Measurements from ENCODE around the gene CAPRIN2.
A peak's percentile ranks its signal among the peaks of the same experiment; 100 is the strongest.

CAPRIN2 gene

DNA sequence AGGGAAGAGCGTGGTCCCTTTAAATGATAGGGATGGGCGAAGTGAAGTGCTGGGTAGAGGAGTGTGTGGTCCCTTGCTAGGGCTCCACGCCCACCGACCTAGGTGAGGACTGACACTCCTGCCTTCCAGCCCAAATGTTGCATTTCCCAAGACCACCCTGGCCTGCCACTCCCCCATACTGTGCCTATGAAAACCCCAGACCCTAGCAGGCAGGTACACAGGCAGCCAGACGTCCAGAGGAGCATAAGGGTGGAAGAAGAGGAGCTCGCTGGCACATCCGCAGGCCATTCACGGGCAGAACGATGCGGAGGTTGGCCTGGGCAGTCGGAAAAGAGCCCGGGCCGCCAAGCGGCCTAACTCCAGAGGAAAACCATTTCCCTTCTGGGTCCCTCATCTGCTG lies 58.3 kb downstream of the CAPRIN2 start:
- no peak for DNase-seq

DNA sequence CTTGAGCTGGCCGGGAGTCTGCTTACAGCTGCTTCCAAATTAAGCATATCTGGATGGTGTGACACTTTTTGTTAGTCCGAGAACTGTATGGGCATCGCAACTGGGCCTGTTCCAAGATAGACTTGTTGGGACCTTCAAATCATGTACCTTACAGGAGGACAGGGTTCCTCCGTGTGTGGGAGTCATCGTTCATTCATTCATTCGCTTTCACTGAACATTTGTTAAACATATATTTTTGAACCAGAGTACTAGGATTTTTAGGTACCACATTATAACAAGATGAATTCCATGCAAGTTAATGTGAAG lies 58.7 kb downstream of the CAPRIN2 start:
- DNase-seq = no peak

DNA sequence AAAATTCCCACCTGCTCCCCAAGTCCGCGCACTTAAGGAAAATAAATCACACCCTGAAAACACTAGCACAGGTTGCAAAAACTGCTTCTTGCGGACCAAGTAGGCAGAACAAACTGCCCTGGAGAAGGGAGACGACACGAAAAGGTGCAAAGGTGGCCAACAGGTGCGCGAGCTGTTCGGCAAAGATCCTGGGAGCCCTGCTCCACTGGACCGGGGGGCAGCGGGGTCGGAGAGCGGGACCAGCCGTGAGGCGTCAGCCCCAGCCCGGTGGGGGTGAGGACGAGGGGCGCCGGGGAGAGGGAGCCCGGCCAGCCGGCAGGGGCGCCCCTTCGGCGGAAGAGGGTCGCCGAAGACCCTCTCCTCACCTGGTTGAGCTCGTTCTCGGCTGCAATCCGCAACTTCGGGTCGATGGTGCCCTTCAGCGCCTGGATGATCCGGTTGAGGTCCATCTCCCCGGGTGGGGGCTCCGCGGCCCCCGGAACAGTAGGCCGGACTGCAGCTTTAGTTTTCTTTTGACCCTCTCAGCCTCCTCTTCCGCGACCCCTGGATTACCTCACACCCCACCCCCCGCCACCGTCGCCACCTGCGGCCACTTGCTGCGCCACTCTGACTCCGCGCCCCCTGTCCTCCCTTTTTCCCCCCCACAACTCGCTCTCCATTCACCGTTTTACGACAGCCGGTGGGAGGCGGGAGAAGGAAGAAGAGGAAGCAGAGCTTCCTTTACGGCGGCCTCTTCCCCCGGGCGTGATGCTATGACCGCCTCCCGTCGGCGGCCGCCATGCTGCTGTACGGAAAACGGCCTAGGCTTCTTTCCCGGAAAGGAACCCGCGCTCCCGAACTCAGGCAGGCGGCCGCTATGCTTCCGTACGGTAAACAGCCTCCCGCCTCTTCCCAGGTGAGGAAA lies 59.3 kb downstream of the CAPRIN2 start, which contains the start of gene IPO8:
IPO8 (minus strand) TSS at position 671 of the 904 bp plus-strand sequence; CDS start at position 449, 222 bp downstream.
- DNase-seq = peak; percentile 54

DNA sequence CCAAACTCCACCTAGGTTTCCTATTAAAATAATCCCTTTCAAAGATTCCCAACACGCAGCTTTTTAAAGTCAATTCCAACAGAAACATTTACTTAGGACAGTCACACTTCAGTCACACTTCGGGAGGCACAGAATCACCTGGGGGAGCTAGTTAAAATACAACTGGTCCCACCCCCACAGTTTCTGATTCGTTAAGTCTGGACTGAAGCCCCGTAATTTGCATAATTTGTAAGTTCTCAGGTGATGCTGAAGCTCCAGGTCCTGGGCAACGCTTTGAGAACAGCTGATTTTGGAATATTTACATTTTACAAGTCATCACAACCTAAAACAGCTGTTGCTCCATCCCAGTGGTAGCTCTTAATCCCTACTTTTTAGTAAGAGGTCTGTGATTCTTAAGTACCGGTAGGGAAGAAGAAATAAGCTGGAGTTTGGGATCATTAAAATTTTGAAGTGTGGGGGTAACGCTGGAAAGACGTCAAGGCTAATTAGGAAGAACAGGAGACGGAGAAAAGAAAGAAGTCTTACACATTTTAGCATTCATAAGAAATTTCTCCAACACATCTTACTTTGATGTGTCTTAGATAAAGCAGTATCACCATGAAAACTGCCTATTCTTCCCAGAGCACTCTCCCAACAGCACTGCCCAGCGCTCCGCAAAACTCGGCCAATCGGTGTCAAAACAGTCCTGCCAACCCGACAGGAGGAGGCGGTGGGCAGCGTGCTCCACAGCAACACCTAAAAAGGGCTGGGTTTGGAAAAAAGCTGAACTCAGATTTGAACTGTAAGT lies 60.1 kb downstream of the CAPRIN2 start:
- DNase-seq = no peak

DNA sequence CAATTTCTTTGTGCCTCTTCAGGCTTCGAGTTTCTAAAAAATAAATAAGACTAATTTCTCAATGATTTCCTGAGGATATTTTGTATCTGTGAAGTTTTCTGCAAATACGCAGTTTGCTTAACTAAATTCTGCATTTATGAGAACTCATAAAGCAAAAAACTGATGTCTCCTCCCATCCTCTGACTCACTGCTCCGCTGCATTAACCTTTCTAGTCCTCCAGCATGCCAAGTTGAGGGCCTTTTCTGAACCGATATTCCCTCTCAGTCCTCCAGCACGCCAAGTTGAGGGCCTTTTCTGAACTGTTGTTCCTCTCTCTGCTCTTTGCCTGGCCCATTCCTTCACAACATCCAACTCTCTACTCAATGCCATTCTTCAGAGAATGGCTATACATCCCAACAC lies 62.3 kb downstream of the CAPRIN2 start:
- no peak for DNase-seq

DNA sequence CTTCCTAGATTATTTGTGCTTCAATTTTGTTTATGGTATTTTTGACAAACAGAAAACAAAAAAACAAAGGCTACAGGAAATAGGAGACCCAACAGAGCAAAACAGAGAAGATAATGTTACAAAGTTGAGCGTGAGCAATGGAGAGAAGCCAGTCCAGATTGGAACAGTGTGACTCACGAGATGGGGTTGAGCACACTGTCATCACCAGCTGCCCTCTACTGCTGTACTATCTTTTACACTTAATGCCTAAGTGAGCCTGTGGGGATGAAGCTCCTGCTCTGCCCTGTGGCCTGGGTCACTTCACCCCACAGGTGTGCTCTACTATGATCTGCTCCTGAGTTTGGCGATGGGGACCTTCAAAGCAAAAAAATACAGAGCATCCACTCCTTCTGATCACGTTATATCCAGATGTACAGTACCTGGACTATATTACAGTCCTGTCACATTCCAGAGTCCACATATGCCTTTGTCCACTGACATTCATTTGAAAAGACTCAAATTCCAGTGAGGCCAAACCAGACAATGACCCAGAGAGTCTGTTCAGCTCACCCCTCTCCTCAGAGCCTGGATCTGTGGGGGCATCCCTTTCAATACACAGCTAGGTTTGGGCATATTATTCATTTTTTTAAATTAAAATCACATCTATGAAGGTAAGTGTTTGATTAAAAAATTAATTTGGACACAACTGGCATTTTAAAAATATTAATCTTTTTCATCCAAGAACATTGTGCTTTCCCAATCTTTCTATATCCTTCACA lies 63.5 kb downstream of the CAPRIN2 start:
- DNase-seq = no peak

DNA sequence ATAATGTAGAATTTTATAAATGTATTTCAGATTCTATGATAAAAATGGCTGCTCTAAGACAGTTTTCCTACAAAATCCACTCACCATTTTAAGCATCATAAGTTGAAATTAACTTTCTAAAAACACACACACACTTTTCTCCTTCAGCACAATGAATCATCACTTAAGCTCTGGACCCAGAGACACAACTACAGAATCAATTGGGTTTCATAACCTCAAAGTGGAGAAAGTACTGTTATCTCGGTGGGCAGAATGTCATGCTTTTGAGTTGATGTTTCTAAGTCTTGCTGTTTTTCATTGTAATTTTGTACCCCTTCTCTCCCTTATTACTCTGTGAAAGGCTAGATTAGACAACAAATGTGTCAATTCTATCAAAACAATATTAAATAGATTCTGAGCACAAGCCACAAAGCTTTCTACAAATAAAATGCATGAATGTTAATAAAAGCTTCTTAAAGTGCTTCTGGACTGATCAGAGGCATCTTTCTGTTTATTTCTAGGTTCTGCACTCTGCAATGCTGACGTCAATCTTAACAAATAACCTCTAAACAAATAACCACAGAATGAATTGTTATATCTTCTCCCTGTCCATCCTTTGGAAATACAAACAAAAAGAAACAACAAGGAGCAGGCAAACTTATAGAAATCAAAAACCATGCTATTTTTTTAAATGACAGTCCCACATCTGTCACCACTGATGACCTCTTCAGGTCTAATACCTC lies 67.3 kb downstream of the CAPRIN2 start:
- no peak for DNase-seq

DNA sequence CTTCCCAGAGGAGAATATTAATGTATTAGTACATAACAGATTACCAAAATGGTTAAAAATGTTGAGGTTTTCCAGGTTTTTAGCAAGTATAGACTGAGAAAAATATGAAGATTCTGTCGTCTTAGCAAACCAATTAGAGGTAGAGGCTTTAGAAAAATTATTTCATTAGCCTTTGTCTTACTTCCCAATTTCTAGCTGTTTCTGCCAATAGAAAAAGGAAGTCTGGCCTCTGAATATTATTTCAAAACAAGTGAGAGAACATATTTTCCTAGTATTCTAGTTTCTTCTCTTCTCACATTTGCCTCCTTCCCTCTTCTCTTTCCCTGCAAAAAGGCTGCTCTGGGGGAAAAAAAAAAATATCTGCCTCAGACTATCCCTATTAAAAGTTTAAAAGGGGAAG lies 75.5 kb downstream of the CAPRIN2 start:
- no peak for DNase-seq

DNA sequence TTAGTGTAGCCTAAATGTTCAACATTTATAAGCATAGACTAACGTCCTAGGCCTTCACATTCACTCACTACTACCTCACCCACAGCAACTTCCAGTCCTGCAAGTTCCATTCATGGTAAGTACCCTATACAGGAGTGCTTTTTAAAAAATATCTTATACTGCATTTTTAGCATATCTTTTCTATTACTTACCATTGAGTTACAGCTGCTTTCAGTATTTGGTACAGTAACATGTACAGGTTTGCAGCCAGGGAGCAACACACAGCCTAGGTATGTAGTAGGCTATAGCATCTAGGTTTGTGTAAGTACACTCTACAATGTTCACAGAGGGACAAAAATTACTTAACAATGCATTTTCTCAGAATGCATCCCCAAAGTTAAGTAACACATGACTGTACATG lies 76.5 kb downstream of the CAPRIN2 start:
- no peak for DNase-seq

DNA sequence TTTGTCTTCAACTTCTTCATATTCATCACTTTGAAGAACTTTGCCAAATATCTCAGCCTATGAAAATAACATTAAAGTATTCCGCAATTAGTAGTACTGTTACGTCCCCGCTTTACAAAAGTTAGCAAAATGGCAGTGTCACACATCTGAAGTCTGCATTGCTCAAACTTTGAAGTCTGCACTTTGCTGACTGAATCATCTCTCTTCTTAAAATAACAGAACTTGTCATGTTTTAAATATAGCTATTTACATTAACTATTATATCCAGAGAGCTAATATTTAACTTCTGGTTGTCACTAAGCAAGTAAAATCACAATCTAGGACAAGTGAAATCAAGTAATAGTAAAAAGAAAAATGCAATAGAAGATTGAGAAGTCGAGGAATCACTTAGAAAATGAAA lies 93.5 kb downstream of the CAPRIN2 start:
- DNase-seq = no peak

Measured in NK-92 treated with Interleukin-12 subunit alpha and Interleukin-12 subunit beta, amount 100 ng/mL, for 24 hours (cell line).